GM21381 (cell line): ENCODE results near the gene CCDC177.

Experiments used
- ATAC-seq: cut with Tn5 transposase; IDR thresholded peaks from one replicate; pipeline ENCODE4 v1.9.1; 2021; ENCODE audit warnings: mild to moderate bottlenecking, moderate library complexity; ENCODE audit not compliant: unreplicated experiment

CCDC177 gene

DNA sequence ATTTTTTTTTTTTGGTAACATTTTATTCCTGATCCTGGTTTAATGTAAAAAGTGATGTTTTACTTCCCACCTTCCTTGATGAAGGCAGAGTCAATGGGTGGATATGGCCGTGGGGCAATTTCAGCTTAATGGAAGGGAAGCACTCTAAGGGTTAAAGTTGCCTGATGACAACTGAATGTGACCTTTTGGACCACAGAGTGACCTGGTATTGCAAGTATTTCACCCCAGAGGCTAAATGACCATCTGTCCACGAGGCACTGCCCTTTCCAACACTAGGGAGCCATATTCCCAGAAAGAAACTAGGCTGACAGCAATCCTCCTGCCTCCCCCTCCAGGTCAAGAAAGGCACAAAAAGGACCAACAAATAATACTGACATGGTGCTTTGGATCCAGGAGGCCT is 4.8 kb downstream of the CCDC177 start:
- no peak for ATAC-seq

DNA sequence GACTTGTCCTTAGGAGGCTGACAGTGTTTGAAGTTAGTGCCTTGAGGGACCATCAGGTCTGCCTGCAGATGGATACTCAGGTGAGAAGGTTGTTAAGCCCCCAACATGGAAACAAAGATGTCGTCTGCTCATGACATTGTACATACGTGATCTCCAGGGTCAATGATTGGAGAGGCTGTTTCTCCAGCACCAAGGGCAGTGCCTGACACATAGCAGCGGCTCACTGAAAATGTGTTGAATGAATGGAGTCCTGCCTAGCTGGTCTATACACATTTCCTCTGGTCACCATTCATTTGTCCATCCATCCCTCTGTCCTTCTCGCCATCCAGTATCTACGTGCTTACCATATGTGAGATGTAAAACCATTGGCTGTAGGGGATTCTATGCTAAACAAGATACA is 7.1 kb downstream of the CCDC177 start:
- no peak for ATAC-seq

DNA sequence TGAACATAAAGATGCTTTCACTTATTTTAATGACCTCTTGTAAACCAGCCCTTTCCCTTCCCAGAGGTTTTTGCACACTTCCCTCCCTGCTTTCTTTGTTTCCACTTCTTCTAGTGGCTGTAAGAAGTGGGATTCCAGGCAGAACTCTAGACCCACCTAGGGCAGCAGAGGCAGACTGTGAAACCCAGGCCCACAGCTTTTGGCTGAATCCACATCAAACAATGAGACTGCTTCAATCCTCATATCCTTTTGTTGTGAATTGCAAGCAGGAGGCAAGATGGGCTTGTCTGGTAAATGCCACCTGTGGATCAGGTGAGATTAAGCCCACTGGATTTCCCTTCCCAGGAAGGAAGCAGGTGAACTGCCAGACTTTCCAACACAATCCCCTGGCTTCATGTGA is 12.8 kb downstream of the CCDC177 start:
- ATAC-seq: no peak

GRCh38 chr14:69560826-69561225 is 13.8 kb downstream of the CCDC177 start:
- no peak for ATAC-seq

DNA sequence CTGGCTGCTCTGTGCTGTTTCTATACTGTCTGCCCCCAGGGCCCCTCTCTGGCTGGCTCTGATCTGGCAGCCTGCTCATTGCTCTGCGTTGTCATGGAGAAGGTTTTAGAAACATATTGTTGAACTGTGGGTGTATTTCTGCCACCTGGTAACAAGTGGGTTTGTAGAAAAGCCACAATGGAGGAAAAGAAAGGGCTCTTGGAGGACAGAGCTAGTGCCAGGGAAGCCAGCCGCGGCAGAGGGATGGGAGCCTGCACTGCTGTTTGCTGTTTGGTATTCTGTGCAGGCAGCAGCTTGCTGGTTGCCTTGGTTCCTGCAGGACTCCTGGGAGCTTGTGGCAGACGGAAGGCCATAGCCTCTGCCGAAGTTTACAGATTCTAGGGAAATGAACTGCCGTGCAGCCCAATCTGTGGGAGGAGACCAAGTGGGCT is 15.1 kb downstream of the CCDC177 start:
- no peak for ATAC-seq

GRCh38 chr14:69558774-69559173 is 15.9 kb downstream of the CCDC177 start:
- no peak for ATAC-seq

DNA sequence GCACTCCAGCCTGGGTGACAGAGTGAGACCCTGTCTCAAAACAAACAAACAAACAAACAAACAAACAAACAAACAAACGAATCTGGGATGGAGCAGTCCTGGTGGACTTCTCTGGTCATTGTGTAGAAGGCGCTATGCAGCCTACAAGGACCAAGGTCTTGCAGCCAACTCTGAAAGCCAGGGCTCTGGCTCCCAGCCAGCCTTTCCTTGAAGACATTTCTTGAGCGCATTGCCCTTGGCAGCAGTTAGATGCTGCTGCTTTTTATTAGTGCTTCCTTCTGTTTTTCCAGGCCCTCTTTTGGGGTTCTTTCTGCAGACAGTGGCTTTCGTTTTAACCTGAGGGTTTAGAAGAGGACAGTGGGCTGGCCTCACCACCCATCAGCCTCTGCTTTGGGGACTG is 20.2 kb downstream of the CCDC177 start:
- ATAC-seq: no peak

DNA sequence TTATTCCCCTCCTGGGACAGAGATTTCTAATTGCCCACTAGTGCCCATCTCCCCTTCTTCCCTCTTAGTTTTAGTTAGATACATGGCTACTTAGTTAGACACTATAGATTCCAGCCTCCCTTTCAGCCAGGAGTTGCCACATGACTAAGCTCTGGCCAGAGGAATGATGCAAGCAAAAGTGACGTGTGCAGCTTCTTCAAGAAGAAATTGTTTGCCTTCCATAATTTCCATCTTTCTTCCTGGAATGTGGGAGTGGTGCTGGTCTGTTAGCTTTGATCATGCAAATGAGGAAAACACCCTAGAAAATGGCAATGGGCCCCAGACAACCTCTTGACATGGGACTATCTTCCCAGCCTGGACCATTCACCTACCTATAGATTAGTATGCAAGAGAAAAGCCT is 21.4 kb downstream of the CCDC177 start:
- no peak for ATAC-seq

DNA sequence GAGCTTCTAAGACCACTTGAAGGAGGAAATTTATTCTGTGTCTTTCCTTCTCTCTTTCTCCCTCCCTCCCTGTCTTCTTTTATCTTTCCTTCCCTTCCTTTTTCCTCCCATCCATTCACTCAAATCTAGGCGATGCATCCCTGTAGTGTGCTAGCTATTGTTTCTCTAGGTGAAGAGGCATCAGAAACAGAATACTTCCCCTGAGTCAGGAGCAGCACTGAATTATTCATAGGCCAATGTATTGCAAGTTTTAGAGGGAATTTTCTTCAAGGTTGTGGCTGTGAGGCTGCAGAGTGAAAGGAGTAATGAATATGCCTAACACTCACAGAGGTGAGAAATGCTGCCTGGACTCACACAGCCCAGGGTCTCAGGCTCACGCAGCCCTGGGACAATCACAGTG is 23.2 kb downstream of the CCDC177 start:
- ATAC-seq: no peak

GRCh38 chr14:69548566-69548965 is 26.1 kb downstream of the CCDC177 start:
- ATAC-seq: no peak

DNA sequence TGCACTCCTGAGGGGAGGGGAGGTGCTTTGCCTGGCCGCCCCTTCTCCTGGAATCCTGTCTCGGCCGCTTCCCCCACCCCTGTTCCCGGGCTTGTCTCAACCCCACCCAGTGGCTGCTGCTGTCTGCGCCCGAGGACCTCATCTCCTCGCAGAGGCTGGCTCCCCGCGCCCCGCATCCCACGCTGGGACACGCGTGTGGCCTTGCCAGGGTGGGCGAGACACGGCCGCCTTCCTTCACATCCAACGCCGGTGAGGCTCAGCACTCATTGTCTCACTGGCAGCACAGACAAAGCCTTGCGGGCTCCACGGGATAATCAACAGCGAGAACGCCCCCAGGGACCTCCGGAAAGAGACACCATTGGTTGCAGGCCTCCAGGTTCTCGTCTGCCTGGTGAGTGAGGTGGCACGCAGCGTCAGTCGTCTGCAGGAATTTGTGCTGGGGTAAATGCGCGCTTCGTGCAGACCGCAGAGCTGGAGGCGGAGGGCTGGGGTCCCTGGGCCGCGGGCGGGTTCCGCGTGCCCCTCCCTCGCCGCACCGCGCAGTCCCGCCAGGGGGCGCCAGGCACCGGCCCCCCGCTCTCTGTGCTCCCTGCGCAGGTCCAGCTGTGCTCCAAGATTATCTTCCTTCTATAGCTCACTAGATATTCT is 26.8 kb downstream of the CCDC177 start:
- ATAC-seq: no peak

DNA sequence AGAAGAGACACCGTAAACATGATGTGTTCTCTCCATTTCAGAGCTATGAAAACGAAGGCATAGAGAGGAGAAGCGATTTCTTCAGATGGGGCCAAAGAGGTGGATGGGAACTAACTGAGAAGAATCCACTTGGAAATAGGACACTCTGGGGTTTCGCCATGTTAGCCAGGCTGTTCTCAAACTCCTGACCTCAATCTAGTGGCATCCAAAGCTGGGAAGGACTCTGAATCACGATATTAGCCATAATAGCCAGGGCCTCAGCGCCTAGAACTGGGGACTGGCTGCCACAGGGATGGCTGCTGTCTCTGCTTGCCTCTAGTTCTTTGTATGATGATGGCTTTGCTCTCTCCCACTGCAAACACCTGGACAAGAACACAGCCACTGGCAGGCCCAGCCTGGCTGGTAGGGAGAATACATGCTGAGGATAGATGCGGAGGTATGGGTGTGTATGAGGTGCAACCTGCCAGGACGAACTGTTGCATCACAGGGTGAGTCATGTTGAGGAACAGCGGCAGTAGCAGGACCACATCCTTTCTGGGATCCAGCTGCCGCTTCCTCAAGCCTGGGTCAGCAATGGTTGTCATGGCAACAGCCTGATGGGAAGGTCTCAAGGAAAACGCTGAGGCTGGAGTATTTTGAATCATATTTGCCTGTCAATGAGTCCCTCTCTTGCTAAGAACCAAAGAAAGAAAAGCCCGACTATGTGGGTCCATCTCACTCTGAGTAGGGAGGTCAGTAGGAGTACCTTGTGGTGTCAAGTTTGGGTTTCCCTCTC is 31.1 kb downstream of the CCDC177 start:
- ATAC-seq: no peak

GRCh38 chr14:69542311-69542710 is 32.4 kb downstream of the CCDC177 start:
- no peak for ATAC-seq

DNA sequence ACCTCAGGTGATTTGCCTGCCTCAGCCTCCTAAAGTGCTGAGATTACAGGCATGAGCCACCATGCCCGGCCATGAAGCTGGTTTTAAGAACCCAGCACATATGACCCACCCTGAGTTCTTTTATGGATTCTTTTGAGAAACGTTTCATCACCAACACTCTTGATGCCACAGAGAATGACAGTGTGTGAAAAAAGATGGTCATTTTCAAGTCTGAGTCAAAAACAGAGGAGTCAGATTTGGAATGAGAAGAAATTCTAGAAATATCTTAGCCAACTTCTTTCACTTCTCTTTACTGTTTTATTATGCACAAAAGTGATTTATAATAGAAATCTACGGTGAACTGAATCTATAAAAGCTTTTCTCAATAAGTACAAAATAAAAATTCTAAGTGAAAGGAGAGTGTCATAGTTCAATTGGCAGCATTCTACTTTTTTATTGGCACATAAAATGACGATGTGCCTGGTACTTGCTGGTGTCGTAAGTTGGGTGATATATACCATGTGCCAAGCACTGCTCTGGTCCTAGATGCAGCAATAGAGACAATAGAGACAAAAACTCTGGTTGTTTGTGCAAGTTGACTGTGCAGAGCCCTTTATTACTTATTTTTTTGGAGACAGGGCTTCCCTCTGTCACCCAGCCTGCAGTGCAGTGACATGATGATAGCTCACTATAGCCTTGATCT is 33.9 kb downstream of the CCDC177 start:
- no peak for ATAC-seq

DNA sequence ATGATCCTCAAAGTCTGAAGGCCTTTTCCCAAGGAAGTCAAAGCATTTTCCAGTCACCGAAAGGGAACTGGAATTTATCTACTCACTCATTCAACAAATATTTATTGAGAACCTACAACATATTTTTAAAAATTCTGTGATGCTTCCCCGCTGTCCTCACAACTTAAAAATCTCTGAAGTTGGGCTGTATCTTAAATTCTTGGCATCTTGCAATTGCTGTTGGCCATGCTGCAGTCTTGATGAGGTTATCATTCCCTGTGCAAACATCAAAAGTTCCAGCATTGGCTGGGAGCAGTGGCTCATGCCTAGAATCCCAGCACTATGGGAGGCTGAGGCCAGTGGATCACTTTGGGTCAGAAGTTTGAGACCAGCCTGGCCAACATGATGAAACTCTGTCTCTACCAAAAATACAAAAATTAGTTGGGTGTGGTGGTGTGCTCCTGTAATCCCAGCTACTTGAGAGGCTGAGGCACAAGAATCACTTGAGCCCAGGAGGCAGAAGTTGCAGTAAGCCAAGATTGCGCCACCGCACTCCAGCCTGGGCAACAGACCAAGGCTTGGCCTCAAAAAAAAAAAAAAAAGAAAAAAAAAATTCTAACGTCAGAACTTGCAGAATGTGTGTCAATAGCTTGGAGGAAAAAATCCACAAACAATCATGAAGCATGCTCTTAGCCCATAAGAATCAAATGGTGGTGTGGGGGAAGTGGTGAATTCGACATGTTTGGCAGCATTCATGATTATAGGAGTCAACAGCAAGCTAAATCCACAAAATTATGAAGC is 34.9 kb downstream of the CCDC177 start:
- ATAC-seq: no peak

- no peak for ATAC-seq
Observed at GRCh38 chr14:69538766-69539165, 35.9 kb downstream of the CCDC177 start.

GRCh38 chr14:69537900-69538299 is 36.8 kb downstream of the CCDC177 start:
- no peak for ATAC-seq

DNA sequence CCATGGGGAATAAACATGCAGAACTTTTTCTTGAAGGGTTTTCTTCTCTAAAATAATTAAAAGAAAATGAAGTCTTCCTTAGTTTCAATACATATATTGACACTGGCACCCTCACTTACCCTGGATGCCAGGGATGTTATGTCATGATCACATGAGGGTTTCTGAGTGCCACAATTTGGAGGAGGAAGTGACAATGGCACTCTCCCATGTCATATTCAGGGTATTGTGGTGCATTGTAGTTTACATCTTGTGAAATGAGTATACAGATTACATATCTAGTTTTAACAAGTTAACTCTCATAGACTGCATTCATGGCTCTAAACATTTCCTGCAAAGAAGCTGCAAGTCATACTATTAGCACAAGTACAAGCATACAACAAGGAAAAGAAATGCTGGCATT is 37.7 kb downstream of the CCDC177 start:
- ATAC-seq: no peak

DNA sequence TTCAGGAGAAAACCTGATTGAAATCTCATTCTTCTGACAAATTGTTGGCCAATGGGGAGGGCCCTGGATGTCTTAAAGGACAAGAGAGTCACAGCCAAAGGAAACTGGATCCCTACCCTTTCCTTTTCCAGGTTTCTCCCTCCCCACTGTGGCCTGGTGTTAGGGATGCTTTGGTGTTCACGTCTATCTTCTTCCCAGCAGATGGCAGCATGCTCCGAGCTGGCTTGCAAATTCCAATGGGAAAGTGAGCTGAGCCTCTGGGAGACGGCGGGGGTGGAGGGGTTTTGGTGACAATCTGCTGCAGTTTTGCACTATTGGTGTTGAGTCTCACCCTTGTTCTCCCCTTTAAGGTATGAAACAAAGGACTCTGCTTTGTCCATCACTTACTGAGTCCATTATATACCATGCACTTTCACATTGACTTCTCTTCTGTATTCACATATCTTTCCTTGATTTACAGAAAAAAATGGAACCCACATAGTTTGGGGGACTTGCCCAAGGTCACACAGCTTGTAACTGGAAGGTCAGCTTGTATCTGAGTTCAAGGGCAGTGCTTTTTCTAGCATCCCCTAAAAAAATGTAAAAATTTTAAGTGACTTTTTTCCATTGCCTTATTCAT is 39.3 kb downstream of the CCDC177 start:
- no peak for ATAC-seq

GRCh38 chr14:69532561-69533340 is 41.9 kb downstream of the CCDC177 start:
- no peak for ATAC-seq
